Peyer's patch (tissue), 4 donors: Measurements from ENCODE around the gene CMKLR1.

Experiments
- CTCF ChIP-seq, 6 experiments: fragments of 450-650 bp in 4 of 6; fragments of 200-600 bp in 2 of 6; sonication (generic) in 1 of 6; IDR thresholded peaks; one replicate each; pipeline ENCODE4 v1.5.1; 2017 to 2019; ENCODE audit warnings: antibody characterized with exemption in 6 of 6, mild to moderate bottlenecking in 3 of 6, moderate library complexity in 1 of 6
- POLR2A ChIP-seq, 2 donors: fragments of 450-650 bp; IDR thresholded peaks; one replicate each; pipeline ENCODE4 v1.5.1; 2017; ENCODE audit warnings: antibody characterized with exemption in 2 of 2, mild to moderate bottlenecking in 2 of 2, moderate library complexity in 2 of 2

- TF ChIP-seq POLR2A (IDR thresholded peaks at IDR 0.05) = no peak
- TF ChIP-seq CTCF (IDR thresholded peaks at IDR 0.05) = no peak
These were observed 7.9 kb upstream of the CMKLR1 start for GRCh38 chr12:108346727-108347710.
